ENCODE measurements around the gene ALDH18A1.

The ALDH18A1 gene

GRCh38 chr10:95574649-95575365 lies 81.7 kb downstream of the ALDH18A1 start:
- DNase-seq: no peak

GRCh38 chr10:95573964-95574604 lies 82.4 kb downstream of the ALDH18A1 start:
- DNase-seq: no peak

- no peak for DNase-seq
Observed at GRCh38 chr10:95573527-95573926, 83.0 kb downstream of the ALDH18A1 start.

GRCh38 chr10:95572131-95572820 lies 84.2 kb downstream of the ALDH18A1 start:
- DNase-seq: no peak

- no peak for DNase-seq
Observed at GRCh38 chr10:95571390-95571789, 85.1 kb downstream of the ALDH18A1 start.

GRCh38 chr10:95569368-95569767 lies 87.1 kb downstream of the ALDH18A1 start:
- DNase-seq: no peak

GRCh38 chr10:95567903-95568630 lies 88.4 kb downstream of the ALDH18A1 start:
- no peak for DNase-seq

GRCh38 chr10:95566136-95566535 lies 90.4 kb downstream of the ALDH18A1 start:
- DNase-seq: no peak

GRCh38 chr10:95565336-95565735 lies 91.2 kb downstream of the ALDH18A1 start:
- no peak for DNase-seq

- DNase-seq: no peak
Observed at GRCh38 chr10:95564291-95564690, 92.2 kb downstream of the ALDH18A1 start.

- no peak for DNase-seq
Observed at GRCh38 chr10:95562341-95562965, 94.1 kb downstream of the ALDH18A1 start.

GRCh38 chr10:95561864-95562177 lies 94.7 kb downstream of the ALDH18A1 start:
- no peak for DNase-seq

- peak; percentile 83 for DNase-seq
Observed at GRCh38 chr10:95561177-95561863, 95.2 kb downstream of the ALDH18A1 start, which contains the start of gene SORBS1. SORBS1 (minus strand) TSS chr10:95561371; CDS start chr10:95441135, 120,236 bp downstream.

- peak; percentile 22 for DNase-seq
Observed at GRCh38 chr10:95560278-95561176, 96.0 kb downstream of the ALDH18A1 start.

GRCh38 chr10:95559896-95560277 lies 96.6 kb downstream of the ALDH18A1 start:
- no peak for DNase-seq

GRCh38 chr10:95559471-95559870 lies 97.0 kb downstream of the ALDH18A1 start:
- DNase-seq: no peak

- DNase-seq: no peak
Observed at GRCh38 chr10:95558593-95559320, 97.8 kb downstream of the ALDH18A1 start.

- no peak for DNase-seq
Observed at GRCh38 chr10:95556994-95557767, 99.3 kb downstream of the ALDH18A1 start.

Measured in stimulated activated CD4-positive, alpha-beta T cell treated with anti-CD3 and anti-CD28 coated beads, Interleukin-1b, Interleukin-23, amount 100 ng/mL, for 48 hours (primary cell).